GM19238 (cell line): ENCODE measurements around the gene STMP1.
"Not testable (repeated sequence)": the region's sequence is repeated elsewhere in the genome, so short reads cannot be mapped to it uniquely, and the experiment has no call there.

Experiments
- DNase-seq: peaks from one replicate; pipeline ENCODE4 v3.0.0; 2011; ENCODE audit warnings: low spot score; ENCODE audit not compliant: insufficient read length

STMP1 gene

DNA sequence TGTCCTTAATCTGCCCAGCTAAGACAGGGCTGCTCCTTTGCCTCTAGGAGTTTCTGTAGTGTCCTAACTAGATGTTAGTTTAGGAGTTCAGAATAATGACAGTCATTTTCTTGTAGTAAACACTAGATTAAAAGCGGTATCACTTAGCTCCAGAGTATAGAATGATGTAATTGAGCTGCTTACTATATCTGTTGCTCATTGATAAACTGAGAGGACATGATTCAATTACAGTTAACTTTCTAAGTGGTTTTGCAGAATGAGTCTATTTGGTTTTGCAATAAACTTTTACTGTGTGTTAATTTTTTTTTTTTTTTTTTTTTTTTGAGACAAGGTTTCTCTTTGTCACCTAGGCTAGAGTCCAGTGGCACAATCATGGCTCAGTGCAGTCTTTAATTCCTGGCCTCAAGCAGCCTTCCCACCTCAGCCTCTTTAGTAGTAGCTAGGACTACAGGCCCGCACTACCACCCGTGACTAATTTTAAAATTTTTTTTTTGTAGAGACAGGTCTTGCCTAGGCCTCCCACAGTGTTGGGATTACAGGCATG lies 1.8 kb downstream of the STMP1 start:
- DNase-seq = no peak

DNA sequence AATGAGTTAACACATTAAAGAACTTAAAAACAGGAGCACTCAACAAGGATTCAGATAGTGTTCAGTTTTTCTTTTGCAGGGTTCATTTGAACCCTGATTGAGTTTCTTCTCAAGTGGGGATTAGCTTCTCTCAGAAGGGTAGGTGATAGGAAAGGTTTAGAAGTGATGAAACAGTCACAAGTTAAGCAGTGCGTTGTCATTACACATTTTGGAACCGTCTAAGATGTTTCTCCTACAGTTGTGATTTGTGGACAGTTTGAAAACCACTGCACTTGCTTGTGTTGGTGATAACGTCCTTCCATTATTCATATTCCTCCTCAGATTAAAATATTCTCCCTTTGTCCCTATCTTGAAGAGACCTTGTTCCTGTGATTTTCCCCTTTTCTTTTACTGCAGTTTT lies 2.7 kb downstream of the STMP1 start:
- no peak for DNase-seq

DNA sequence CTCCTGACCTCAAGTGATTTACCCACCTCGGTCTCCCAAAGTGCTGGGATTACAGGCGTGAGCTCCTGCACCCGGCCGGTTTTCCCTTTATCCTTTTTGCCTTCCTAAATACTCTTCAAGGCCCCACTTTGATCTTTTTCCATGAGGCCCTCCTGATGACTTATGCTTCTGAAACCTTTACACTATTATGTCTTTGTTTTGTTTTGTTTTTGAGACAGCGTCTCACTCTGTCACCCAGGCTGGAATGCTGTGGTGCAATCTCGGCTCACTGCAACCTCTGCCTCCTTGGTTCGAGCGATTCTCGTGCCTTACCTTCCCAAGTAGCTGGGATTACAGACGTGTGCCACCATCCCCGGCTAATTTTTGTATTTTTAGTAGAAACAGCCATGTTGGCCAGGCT lies 3.8 kb downstream of the STMP1 start:
- no peak for DNase-seq

GRCh38 chr7:135666846-135667245 lies 4.5 kb downstream of the STMP1 start:
- no peak for DNase-seq

DNA sequence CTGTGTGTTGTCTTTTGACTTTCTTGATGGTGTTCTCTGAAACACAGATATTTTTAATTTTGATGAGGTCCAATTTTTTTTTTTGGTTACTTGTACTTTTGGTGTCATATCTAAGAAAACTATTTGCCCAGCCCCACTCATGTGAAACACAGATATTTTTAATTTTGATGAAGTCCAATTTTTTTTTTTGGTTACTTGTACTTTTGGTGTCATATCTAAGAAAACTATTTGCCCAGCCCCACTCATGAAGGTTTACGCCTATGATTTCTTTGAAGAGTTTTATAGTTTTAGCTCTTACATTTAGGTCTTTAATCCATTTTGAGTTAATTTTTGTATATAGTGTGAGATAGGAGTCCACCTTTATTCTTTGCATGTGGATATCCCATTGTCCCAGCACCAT lies 5.3 kb downstream of the STMP1 start:
- DNase-seq = not testable (repeated sequence)

- DNase-seq = not testable (repeated sequence)
Observed at GRCh38 chr7:135668852-135669395, 6.6 kb downstream of the STMP1 start.

DNA sequence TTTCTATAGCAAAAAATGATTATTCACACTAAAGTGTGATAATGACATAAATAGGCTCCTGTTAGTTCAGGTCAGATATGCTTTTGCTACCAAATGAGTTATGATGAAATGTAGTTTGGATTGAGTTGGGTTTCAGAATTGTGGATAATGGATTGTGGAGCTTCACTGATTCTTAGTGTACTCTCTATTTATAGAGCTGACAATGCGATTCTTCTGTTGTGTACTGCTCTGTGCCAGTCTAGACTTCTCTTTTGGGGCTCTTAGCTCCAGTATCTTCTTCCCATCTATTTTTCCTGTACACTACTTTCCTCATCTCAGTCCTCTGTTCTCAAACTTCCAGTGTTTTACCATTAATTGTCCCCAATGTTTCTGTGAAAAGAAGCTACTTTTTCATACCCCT lies 7.5 kb downstream of the STMP1 start:
- DNase-seq = no peak

GRCh38 chr7:135670179-135670578 lies 7.9 kb downstream of the STMP1 start:
- no peak for DNase-seq

DNA sequence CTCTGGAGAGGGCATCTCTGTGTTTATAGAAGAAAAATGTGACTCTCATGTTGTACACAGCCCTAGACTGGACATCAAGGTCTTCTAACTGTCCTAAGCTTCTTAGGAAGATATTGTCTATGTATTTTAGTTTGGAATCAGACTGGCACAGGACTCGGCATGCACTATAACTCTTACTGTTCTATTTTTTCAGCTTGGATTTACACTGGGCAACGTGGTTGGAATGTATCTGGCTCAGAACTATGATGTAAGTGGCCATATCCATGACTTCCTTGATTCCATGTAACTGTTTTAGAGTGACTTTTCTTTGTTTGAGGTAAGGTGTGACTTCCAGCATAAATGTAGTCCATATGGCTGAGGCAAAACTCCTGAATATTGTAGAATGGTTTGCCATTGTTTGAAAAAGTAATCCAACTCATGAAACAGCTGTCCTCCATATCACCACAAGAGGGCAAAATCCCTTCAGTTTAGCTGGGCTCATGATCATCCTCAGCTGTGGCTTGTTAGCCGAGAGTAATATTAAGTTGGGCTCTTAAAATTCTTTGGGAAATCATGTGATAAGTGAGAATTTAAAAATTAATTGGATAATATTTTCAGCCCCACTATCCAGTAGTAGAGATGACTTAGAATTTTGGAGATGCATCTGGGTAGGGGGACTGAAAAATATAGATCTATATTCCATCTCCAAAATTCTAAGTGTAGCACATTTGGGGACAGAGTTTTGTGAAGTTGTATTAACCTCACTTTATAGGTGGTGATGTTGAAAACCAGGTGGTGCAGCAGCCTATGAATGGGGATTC lies 10.4 kb downstream of the STMP1 start:
- no peak for DNase-seq

- no peak for DNase-seq
Observed at GRCh38 chr7:135673360-135673706, 11.0 kb downstream of the STMP1 start.

DNA sequence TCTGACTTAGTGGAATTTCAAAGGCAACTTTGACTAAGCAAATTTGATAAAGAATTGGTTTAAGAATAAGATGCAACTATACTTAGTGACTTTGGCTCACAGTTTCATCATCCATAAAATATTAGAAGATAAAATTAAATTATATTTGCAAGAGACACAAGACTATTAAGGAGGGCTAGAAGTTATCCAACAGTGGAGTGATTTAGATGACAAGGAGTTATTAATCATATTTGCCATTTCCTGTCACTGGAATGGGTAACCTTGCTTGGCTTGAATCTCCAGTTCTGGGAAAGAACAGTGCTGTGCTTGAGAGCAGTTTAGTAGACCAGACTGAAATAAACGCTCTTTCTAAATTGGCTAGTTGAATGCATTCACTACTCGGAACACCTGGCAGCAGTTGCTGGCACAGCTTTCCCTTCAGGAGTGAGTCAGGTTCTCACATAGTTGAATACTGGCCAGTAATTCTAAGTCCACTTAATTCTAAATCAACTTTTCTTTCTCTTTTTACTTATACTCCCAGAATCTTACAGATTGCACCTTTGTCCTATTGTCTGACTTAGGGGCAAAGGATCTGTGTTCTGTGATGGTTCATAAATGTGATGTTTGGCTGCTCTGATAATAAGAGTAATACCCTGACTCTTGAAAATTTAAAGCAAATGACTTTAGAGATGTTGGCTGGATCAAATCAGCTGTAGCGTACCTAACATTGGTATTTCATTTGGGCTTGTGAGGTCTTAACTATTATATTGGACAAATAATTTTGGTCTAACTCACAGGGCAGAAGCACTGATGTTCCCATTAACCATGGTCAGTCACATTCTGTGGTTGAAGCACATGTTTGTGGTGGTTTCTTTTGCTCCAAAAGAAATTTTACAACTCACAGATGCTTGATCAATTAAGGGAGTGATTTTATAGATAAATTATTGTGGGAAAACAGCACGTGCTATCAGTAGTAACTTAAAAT lies 16.6 kb downstream of the STMP1 start:
- no peak for DNase-seq

DNA sequence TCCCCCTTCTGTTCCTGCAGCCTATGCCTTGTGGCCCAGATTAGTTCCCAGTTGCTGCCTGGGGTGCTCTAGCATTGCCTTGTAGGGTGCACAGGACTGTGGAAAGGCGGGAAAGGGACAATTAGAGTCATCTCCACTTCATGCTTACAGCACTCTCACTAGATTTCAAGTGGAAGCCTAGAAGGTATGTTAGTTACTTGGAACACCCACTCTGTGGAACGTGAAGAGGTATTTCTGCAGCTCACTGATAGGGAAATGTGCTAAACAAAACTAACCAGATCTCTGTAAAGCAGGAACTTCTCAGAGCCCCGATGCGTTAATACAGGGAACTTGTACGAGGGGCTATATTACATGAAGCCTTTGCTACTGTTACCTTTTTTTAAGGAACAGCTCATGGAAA lies 19.4 kb downstream of the STMP1 start:
- no peak for DNase-seq

GRCh38 chr7:135682191-135682590 lies 19.9 kb downstream of the STMP1 start:
- no peak for DNase-seq

DNA sequence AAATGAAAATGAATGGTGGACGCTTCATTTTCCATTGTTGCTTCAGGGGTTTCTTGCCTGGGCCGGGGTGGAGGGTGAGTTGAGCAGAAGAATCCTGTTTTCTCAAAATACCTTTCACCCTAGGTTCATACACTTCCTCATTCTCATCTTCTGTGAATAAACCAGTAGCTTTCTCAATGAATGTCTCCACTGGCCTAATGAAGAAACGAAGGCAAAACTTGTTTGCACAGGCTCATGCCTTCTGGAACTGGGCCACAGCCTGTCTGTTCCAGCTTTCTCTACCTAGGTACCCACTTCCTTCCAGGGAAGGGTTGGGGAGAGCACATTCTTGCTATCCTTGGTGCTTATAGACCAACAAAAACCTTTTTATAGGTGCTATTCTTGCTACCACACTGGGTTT lies 21.3 kb downstream of the STMP1 start:
- DNase-seq = no peak

- DNase-seq = no peak
Observed at GRCh38 chr7:135684136-135684535, 21.8 kb downstream of the STMP1 start.

- DNase-seq = no peak
Observed at GRCh38 chr7:135684699-135685098, 22.4 kb downstream of the STMP1 start.

- DNase-seq = no peak
Observed at GRCh38 chr7:135685306-135686084, 23.2 kb downstream of the STMP1 start.

GRCh38 chr7:135687466-135687865 lies 25.2 kb downstream of the STMP1 start:
- DNase-seq = no peak

DNA sequence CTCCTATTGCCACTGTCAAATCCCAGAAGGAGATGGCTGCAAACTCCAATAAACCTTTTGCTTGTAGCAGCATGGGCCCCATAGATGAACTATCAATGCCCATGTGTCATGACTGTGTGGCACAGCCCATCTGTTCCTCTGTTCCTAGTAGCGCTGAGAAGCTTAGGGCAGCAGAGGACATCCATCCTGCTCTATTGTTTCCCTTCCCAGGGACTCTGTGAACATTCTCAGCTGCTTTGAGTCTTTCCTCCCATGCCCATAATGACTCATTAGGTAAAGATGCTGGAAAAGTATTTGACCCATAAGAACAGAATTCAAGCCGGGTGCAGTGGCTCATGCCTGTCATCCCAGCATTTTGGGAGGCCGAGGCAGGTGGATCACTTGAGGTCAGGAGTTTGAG lies 28.3 kb downstream of the STMP1 start:
- no peak for DNase-seq

- no peak for DNase-seq
Observed at GRCh38 chr7:135692055-135692454, 29.7 kb downstream of the STMP1 start.

- not testable (repeated sequence) for DNase-seq
Observed at GRCh38 chr7:135692606-135693005, 30.3 kb downstream of the STMP1 start.
